CD4-positive, alpha-beta T cell treated with Interleukin-15 for 4 hours (primary cell): ENCODE results near the gene RBP7.
A peak's percentile ranks its signal among the peaks of the same experiment; 100 is the strongest.

Source experiments
- DNase-seq: peaks from one replicate; pipeline ENCODE4 v3.0.0-alpha.2; 2020; ENCODE audit warnings: low spot score

Gene RBP7

GRCh38 chr1:10031461-10031860 lies 34.4 kb downstream of the RBP7 start:
- no peak for DNase-seq

- DNase-seq, result peak; percentile 99
Observed at GRCh38 chr1:10032590-10033358, 35.7 kb downstream of the RBP7 start, which contains the start of gene UBE4B. Gene UBE4B, plus strand, starts transcription at chr1:10032958. Its CDS starts 713 bp downstream, at chr1:10033671.

- no peak for DNase-seq
Observed at GRCh38 chr1:10033359-10033845, 36.4 kb downstream of the RBP7 start.

- DNase-seq, result no peak
Observed at GRCh38 chr1:10042746-10043145, 45.7 kb downstream of the RBP7 start.

- DNase-seq, result no peak
Observed at GRCh38 chr1:10045480-10046355, 48.7 kb downstream of the RBP7 start.

GRCh38 chr1:10046356-10047085 lies 49.5 kb downstream of the RBP7 start:
- no peak for DNase-seq

GRCh38 chr1:10048601-10049000 lies 51.6 kb downstream of the RBP7 start:
- DNase-seq, result no peak

- no peak for DNase-seq
Observed at GRCh38 chr1:10050611-10051010, 53.6 kb downstream of the RBP7 start.

- DNase-seq, result no peak
Observed at GRCh38 chr1:10051656-10052055, 54.6 kb downstream of the RBP7 start.

- DNase-seq, result no peak
Observed at GRCh38 chr1:10052347-10052746, 55.3 kb downstream of the RBP7 start.

GRCh38 chr1:10054465-10054864 lies 57.4 kb downstream of the RBP7 start:
- DNase-seq, result no peak

- no peak for DNase-seq
Observed at GRCh38 chr1:10056599-10056987, 59.6 kb downstream of the RBP7 start.

GRCh38 chr1:10057343-10057742 lies 60.3 kb downstream of the RBP7 start:
- no peak for DNase-seq

- DNase-seq, result no peak
Observed at GRCh38 chr1:10057796-10058195, 60.8 kb downstream of the RBP7 start.

GRCh38 chr1:10059342-10059718 lies 62.3 kb downstream of the RBP7 start:
- no peak for DNase-seq

GRCh38 chr1:10060311-10061100 lies 63.5 kb downstream of the RBP7 start:
- DNase-seq, result no peak

GRCh38 chr1:10061276-10061675 lies 64.2 kb downstream of the RBP7 start:
- no peak for DNase-seq

GRCh38 chr1:10063878-10064277 lies 66.8 kb downstream of the RBP7 start:
- DNase-seq, result no peak

GRCh38 chr1:10064416-10065343 lies 67.7 kb downstream of the RBP7 start:
- no peak for DNase-seq

- DNase-seq, result no peak
Observed at GRCh38 chr1:10065344-10065685, 68.3 kb downstream of the RBP7 start.
